HepG2 (cell line): ENCODE data around the gene NCOA3. TPM values are rescaled to one million over a fixed set of nuclear protein-coding genes. Genes with fewer than 3 reads are reported as not detected.

Experiments used
- ESRRA ChIP-seq: sonication (generic); formaldehyde crosslinking; IDR thresholded peaks from 2 replicates; pipeline ENCODE4 v1.5.1; 2020; ENCODE audit warnings: mild to moderate bottlenecking, low read depth, missing genetic modification reagents
- HMGA1 ChIP-seq: sonication (generic); formaldehyde crosslinking; conservative IDR thresholded peaks from 2 replicates; pipeline ENCODE4 v1.4.0; 2020; ENCODE audit warnings: missing genetic modification reagents
- NFATC3 ChIP-seq: sonication (generic); formaldehyde crosslinking; IDR thresholded peaks from 2 replicates; pipeline ENCODE4 v1.5.1; 2020; ENCODE audit warnings: mild to moderate bottlenecking, missing genetic modification reagents
- NFE2L1 ChIP-seq: sonication (generic); formaldehyde crosslinking; IDR thresholded peaks from 2 replicates; pipeline ENCODE4 v1.4.0; 2020; ENCODE audit warnings: missing genetic modification reagents, mild to moderate bottlenecking, borderline replicate concordance
- NR2F1 ChIP-seq, 2 experiments: fragments of 450-650 bp in 1 of 2; formaldehyde crosslinking in 1 of 2; IDR thresholded peaks; 2 replicates each; pipeline versions ENCODE4 v1.5.0 to v1.6.1; 2016 to 2020; ENCODE audit warnings: mild to moderate bottlenecking in 1 of 2, missing compliant biosample characterization in 1 of 2, missing genetic modification reagents in 1 of 2, moderate library complexity in 1 of 2
- NR2F2 ChIP-seq: IDR thresholded peaks from 2 replicates; pipeline ENCODE4 v1.6.1; 2012; ENCODE audit warnings: low read depth, inconsistent platforms, borderline replicate concordance
- NRL ChIP-seq: sonication (generic); formaldehyde crosslinking; IDR thresholded peaks from 2 replicates; pipeline ENCODE4 v1.5.0; 2020; ENCODE audit warnings: missing genetic modification reagents, mild to moderate bottlenecking, moderate library complexity, borderline replicate concordance
- RBM22 ChIP-seq: fragments of 200-400 bp; formaldehyde crosslinking; optimal IDR thresholded peaks from 2 replicates; pipeline ENCODE3; 2017; ENCODE audit warnings: mild to moderate bottlenecking, low read length, moderate library complexity
- SATB2 ChIP-seq: sonication (generic); formaldehyde crosslinking; IDR thresholded peaks from 2 replicates; pipeline ENCODE4 v1.5.0; 2020; ENCODE audit warnings: missing genetic modification reagents
- THAP7 ChIP-seq: sonication (generic); formaldehyde crosslinking; IDR thresholded peaks from 2 replicates; pipeline ENCODE4 v1.8.1; 2023; ENCODE audit warnings: mild to moderate bottlenecking, missing genetic modification reagents
- THAP9 ChIP-seq: sonication (generic); formaldehyde crosslinking; IDR thresholded peaks from 2 replicates; pipeline ENCODE4; 2020; ENCODE audit warnings: missing genetic modification reagents, mild to moderate bottlenecking, borderline replicate concordance
- ZKSCAN5 ChIP-seq: sonication (generic); formaldehyde crosslinking; IDR thresholded peaks from 2 replicates; pipeline ENCODE4 v1.5.1; 2020; ENCODE audit warnings: mild to moderate bottlenecking, missing genetic modification reagents
- ZNF264 ChIP-seq: sonication (generic); formaldehyde crosslinking; IDR thresholded peaks from 2 replicates; pipeline ENCODE4 v1.4.0; 2020; ENCODE audit warnings: missing genetic modification reagents
- ZNF430 ChIP-seq: sonication (generic); formaldehyde crosslinking; IDR thresholded peaks from 2 replicates; pipeline ENCODE4 v1.9.0; 2021; ENCODE audit warnings: mild to moderate bottlenecking, missing genetic modification reagents
- ZNF703 ChIP-seq: sonication (generic); formaldehyde crosslinking; IDR thresholded peaks from 2 replicates; pipeline ENCODE4 v1.5.1; 2020; ENCODE audit warnings: missing genetic modification reagents, mild to moderate bottlenecking, moderate library complexity, borderline replicate concordance
- polyA plus RNA-seq, 8 experiments: library from polyadenylated mRNA; depleted of rRNA in 3 of 8; stranded (reverse) in 7 of 8; unstranded in 1 of 8; fragments of >200 nt; fragmentation: Illumina TruSeq in 4 of 8; extraction: Trizol in 4 of 8; gene quantifications; 2 replicates each; pipeline versions ENCODE4 v1.2.1 to v1.2.3, GENCODE V29; 2011 to 2016; ENCODE audit warnings: low read depth in 4 of 8, missing spikeins in 1 of 8, mixed read lengths in 1 of 8; ENCODE audit not compliant: insufficient read depth in 1 of 8
- total RNA-seq, 5 experiments: library from RNA; depleted of rRNA; stranded (reverse); fragments of >200 nt; fragmentation: Illumina TruSeq; extraction: Trizol; gene quantifications; 2 replicates each; pipeline ENCODE4 v1.2.3, GENCODE V29; 2016; ENCODE audit warnings: low read depth in 1 of 5
- TF ChIP-seq, protein P1 (sequence below): sonication (generic); formaldehyde crosslinking; IDR thresholded peaks from 2 replicates; pipeline ENCODE4 v1.4.0; 2020; ENCODE audit warnings: mild to moderate bottlenecking, missing genetic modification reagents, borderline replicate concordance
- TF ChIP-seq, protein P2 (sequence below): fragments of 450-650 bp; IDR thresholded peaks from 2 replicates; pipeline ENCODE4 v1.6.1; 2016

Gene NCOA3
- total and polyA plus RNA-seq, 2 of the 13 experiments (the other 11 are each of a cell fraction or from before 2014, with no cell fraction given), result 35.0 to 56.8 TPM

GRCh38 chr20:47501482-47502270 lies at the start of gene NCOA3 (continued):
- TF ChIP-seq, protein P1, sequence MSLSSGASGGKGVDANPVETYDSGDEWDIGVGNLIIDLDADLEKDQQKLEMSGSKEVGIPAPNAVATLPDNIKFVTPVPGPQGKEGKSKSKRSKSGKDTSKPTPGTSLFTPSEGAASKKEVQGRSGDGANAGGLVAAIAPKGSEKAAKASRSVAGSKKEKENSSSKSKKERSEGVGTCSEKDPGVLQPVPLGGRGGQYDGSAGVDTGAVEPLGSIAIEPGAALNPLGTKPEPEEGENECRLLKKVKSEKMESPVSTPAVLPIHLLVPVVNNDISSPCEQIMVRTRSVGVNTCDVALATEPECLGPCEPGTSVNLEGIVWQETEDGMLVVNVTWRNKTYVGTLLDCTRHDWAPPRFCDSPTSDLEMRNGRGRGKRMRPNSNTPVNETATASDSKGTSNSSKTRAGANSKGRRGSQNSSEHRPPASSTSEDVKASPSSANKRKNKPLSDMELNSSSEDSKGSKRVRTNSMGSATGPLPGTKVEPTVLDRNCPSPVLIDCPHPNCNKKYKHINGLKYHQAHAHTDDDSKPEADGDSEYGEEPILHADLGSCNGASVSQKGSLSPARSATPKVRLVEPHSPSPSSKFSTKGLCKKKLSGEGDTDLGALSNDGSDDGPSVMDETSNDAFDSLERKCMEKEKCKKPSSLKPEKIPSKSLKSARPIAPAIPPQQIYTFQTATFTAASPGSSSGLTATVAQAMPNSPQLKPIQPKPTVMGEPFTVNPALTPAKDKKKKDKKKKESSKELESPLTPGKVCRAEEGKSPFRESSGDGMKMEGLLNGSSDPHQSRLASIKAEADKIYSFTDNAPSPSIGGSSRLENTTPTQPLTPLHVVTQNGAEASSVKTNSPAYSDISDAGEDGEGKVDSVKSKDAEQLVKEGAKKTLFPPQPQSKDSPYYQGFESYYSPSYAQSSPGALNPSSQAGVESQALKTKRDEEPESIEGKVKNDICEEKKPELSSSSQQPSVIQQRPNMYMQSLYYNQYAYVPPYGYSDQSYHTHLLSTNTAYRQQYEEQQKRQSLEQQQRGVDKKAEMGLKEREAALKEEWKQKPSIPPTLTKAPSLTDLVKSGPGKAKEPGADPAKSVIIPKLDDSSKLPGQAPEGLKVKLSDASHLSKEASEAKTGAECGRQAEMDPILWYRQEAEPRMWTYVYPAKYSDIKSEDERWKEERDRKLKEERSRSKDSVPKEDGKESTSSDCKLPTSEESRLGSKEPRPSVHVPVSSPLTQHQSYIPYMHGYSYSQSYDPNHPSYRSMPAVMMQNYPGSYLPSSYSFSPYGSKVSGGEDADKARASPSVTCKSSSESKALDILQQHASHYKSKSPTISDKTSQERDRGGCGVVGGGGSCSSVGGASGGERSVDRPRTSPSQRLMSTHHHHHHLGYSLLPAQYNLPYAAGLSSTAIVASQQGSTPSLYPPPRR (CRISPR knock-in tag), result peak; percentile 89
- TF ChIP-seq NFE2L1 (CRISPR knock-in tag), result no peak
- 0 out of 4 replicates have a peak, but pooled peaks of 1 of the 2 experiments have one; percentile 7 for TF ChIP-seq NR2F1 (CRISPR knock-in tag; IDR thresholded peaks at IDR 0.05)
- TF ChIP-seq RBM22, result peak; percentile 75
- TF ChIP-seq, protein P2, sequence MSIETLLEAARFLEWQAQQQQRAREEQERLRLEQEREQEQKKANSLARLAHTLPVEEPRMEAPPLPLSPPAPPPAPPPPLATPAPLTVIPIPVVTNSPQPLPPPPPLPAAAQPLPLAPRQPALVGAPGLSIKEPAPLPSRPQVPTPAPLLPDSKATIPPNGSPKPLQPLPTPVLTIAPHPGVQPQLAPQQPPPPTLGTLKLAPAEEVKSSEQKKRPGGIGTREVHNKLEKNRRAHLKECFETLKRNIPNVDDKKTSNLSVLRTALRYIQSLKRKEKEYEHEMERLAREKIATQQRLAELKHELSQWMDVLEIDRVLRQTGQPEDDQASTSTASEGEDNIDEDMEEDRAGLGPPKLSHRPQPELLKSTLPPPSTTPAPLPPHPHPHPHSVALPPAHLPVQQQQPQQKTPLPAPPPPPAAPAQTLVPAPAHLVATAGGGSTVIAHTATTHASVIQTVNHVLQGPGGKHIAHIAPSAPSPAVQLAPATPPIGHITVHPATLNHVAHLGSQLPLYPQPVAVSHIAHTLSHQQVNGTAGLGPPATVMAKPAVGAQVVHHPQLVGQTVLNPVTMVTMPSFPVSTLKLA, result peak; percentile 65
- TF ChIP-seq NFATC3 (CRISPR knock-in tag), result peak; percentile 70; the same call in 1 of the 2 replicates
- TF ChIP-seq ZNF430 (CRISPR knock-in tag), result peak; percentile 96; the same call in 1 of the 2 replicates
- TF ChIP-seq HMGA1 (CRISPR knock-in tag), result no peak
- peak; percentile 80; the same call in 1 of the 2 replicates for TF ChIP-seq SATB2 (CRISPR knock-in tag)
- peak; percentile 87 for TF ChIP-seq THAP7 (CRISPR knock-in tag)
- peak; percentile 94 for TF ChIP-seq THAP9
- TF ChIP-seq NRL, result peak; percentile 89; the same call in 1 of the 2 replicates
- TF ChIP-seq ZNF703, result peak; percentile 83; the same call in 1 of the 2 replicates
- TF ChIP-seq ZKSCAN5 (CRISPR knock-in tag), result peak; percentile 77
- peak; percentile 79; the same call in 1 of the 2 replicates for TF ChIP-seq ESRRA (CRISPR knock-in tag)
- peak; percentile 53; the same call in 1 of the 2 replicates for TF ChIP-seq NR2F2
- peak; percentile 97 for TF ChIP-seq ZNF264
